ENCODE results near the gene CLN6. TPM values are rescaled to one million over a fixed set of nuclear protein-coding genes. Genes with fewer than 3 reads are reported as not detected.

The CLN6 gene
- total RNA-seq, 6 experiments from 2014 or later = 10.7 to 24.3 (median 15.2) TPM

DNA sequence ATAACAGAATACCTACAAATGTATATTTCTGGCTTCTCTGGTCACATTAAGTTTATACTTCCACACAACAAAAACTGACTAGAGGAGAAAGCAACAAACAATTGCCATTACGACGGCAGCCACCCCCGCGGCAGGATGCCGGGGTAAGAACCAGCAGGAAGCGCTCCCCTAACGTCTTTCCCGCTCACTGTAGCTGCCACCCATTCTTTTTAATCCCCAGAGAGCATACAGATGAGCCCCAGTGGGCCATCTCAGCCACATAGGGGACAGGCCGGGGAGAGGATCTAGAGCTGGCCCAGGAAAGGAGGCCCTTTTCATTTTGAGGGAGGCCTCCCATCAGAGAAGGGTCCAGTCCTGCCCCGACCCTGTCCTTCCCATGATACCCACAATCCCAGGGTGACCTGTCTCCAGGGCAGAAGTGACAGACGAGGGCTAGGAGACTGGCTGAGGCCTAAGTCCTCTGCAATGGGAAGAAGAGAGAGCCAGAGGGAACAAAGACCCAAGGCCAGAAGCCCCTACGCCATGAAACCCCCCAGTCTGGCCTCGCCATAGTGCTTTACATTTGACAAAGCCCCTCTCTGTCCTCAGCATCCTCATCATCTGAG lies 20.8 kb downstream of the CLN6 start:
- intact Hi-C loops (cut with DNase I) = no loop called here
- WGBS (ENCODE audit: insufficient coverage, low coverage, low lambda C conversion rate, missing lambda C conversion rate) = 73% methylated on average over 8 of the region's 13 CpGs
- ATAC-seq (no peak), DNase-seq (peak in 1 of 3 donors; percentile 33)
- no peaks in the 10 kb centered on the region for H3K36me3 ChIP-seq
- H3K27ac ChIP-seq = no peak overlapping the region
- H3K9me3 ChIP-seq = no peaks in the 10 kb centered on the region
- TF ChIP-seq POLR2A (IDR thresholded peaks at IDR 0.05) = no peak
- TF ChIP-seq CTCF (IDR thresholded peaks at IDR 0.05) = no peak
- H3K4me1 ChIP-seq = peaks cover 0 to 12% (median 5%) of the 10 kb centered on the region in 4 donors
- no peak overlapping the region for H3K4me3 ChIP-seq
- H3K27me3 ChIP-seq = no peaks in the 10 kb centered on the region

DNA sequence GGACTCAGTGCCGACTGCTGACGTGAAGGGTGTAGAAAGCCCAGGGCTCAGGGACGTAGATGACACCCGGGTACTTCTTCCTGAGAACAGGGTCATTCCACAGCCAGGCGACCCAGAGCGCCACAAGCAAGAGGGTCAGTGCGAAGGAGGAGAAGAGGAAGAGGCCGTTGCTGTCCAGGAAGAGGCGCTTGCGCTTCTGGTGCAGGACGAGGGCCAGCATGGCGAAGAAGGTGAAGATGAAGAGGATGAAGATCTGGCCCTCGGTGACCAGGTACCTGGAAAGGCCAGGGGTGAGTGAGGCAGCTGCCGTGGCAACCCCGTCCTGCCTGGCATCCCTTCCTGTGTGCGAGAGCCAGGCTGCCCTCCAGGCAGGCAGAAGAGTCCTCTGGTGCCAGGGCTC lies 21.4 kb downstream of the CLN6 start:
- WGBS (ENCODE audit: insufficient coverage, low coverage, low lambda C conversion rate, missing lambda C conversion rate) = 61% methylated on average over 11 of the region's 16 CpGs
- Histone ChIP-seq H3K36me3 (no peaks in the 10 kb centered on the region), H3K4me1 (peaks cover 0 to 12% (median 5%) of the 10 kb centered on the region in 4 donors), H3K4me3 (no peak overlapping the region), H3K27me3 (no peaks in the 10 kb centered on the region), H3K9me3 (no peaks in the 10 kb centered on the region), H3K27ac (no peak overlapping the region)
- no peak for TF ChIP-seq CTCF (IDR thresholded peaks at IDR 0.05)
- no peak for TF ChIP-seq POLR2A (IDR thresholded peaks at IDR 0.05)
- intact Hi-C loops (cut with DNase I) = no loop called here
- DNase-seq = peak in 1 of 3 donors; percentile 41
- ATAC-seq = no peak

GRCh38 chr15:68207176-68207935 lies 22.2 kb downstream of the CLN6 start:
- H3K4me1 ChIP-seq = peaks cover 0 to 12% (median 5%) of the 10 kb centered on the region in 4 donors
- H3K4me3 ChIP-seq = no peak overlapping the region
- TF ChIP-seq CTCF (IDR thresholded peaks at IDR 0.05) (no peak), POLR2A (IDR thresholded peaks at IDR 0.05) (no peak)
- intact Hi-C loops (cut with DNase I) = no loop called here
- WGBS (ENCODE audit: insufficient coverage, low coverage, low lambda C conversion rate, missing lambda C conversion rate) = 86% methylated on average over 3 of the region's 12 CpGs
- ATAC-seq (no peak), DNase-seq (peak in 1 of 3 donors; percentile 26)
- H3K36me3 ChIP-seq = no peaks in the 10 kb centered on the region
- no peaks in the 10 kb centered on the region for H3K27me3 ChIP-seq
- H3K27ac ChIP-seq = no peak overlapping the region
- H3K9me3 ChIP-seq = no peaks in the 10 kb centered on the region

DNA sequence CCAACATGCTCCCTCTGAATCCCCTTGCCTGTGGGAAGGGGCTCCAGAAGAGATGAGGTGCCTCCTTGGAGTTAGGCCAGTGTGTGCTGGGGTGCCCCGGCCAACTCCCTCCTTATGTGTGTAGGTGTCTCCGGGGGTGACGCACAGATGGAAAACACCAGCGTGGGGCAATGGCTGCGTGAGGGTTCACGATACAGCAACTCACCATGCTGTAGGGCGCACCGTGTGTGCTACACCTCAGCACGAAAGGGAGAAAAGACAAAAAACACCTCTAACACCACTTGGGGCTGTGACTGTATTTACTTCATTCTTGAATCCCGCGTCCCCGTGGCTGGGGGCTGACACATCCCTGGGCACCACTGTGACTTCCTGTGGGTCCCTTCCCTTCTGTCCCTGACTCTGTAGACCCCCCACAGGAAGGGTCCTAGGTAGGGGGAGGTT lies 22.8 kb downstream of the CLN6 start:
- Histone ChIP-seq H3K4me1 (peaks cover 0 to 12% (median 5%) of the 10 kb centered on the region in 4 donors), H3K9me3 (no peaks in the 10 kb centered on the region), H3K27ac (no peak overlapping the region), H3K27me3 (no peaks in the 10 kb centered on the region), H3K4me3 (no peak overlapping the region), H3K36me3 (no peaks in the 10 kb centered on the region)
- no peak for ATAC-seq
- WGBS (ENCODE audit: insufficient coverage, low coverage, low lambda C conversion rate, missing lambda C conversion rate) = no CpG with 5 or more reads among the region's 12 CpGs
- DNase-seq = peak in 1 of 3 donors; percentile 43
- intact Hi-C loops (cut with DNase I) = no loop called here
- no peak for TF ChIP-seq POLR2A (IDR thresholded peaks at IDR 0.05)
- TF ChIP-seq CTCF (IDR thresholded peaks at IDR 0.05) = no peak

Measured in right lobe of liver (tissue), 6 donors.